Neutrophil (primary cell): ENCODE measurements around the gene FAM32A.
A peak's percentile ranks its signal among the peaks of the same experiment; 100 is the strongest.

Experiments
- H3K27ac ChIP-seq: fragments of 200-600 bp; sonication (generic); 2 replicates; pipeline ENCODE4 v1.5.1; 2016; ENCODE audit warnings: mild to moderate bottlenecking, moderate library complexity
- H3K27me3 ChIP-seq: fragments of 200-600 bp; sonication (generic); 2 replicates; pipeline ENCODE4 v1.6.0; 2016; ENCODE audit warnings: mild to moderate bottlenecking
- H3K36me3 ChIP-seq: fragments of 200-600 bp; sonication (generic); 2 replicates; pipeline ENCODE4 v1.5.1; 2017
- H3K4me1 ChIP-seq, 2 experiments: fragments of 200-600 bp in 1 of 2; sonication (generic) in 1 of 2; 1 replicate in 1 of 2; 2 replicates in 1 of 2; pipeline versions ENCODE4 v1.5.1 to v1.6.1; 2013 to 2016; ENCODE audit warnings: low read depth in 1 of 2, low read length in 1 of 2, mild to moderate bottlenecking in 1 of 2, moderate library complexity in 1 of 2; ENCODE audit not compliant: control insufficient read depth in 1 of 2, insufficient read depth in 1 of 2
- H3K4me3 ChIP-seq, 2 experiments: fragments of 200-600 bp in 1 of 2; sonication (generic) in 1 of 2; 1 replicate in 1 of 2; 2 replicates in 1 of 2; pipeline ENCODE4 v1.5.1; 2013 to 2016; ENCODE audit warnings: low read depth in 1 of 2, low read length in 1 of 2, mild to moderate bottlenecking in 1 of 2, moderate library complexity in 1 of 2
- H3K9me3 ChIP-seq: fragments of 200-600 bp; sonication (generic); 2 replicates; pipeline ENCODE4 v1.5.1; 2016
- CTCF ChIP-seq: fragments of 200-600 bp; sonication (generic); IDR thresholded peaks from 2 replicates; pipeline ENCODE4 v1.5.1; 2016; ENCODE audit warnings: antibody characterized with exemption

Gene FAM32A

GRCh38 chr19:16153582-16154336 lies 31.5 kb upstream of the FAM32A start:
- H3K4me3 ChIP-seq: no peak overlapping the region
- peaks cover 48 to 55% of the 10 kb centered on the region in 2 experiments for H3K4me1 ChIP-seq
- no peaks in the 10 kb centered on the region for H3K9me3 ChIP-seq
- no peaks in the 10 kb centered on the region for H3K27me3 ChIP-seq
- no peak for TF ChIP-seq CTCF
- peaks cover 100% of the 10 kb centered on the region for H3K36me3 ChIP-seq
- peak overlapping the region; percentile 10 for H3K27ac ChIP-seq

- TF ChIP-seq CTCF: no peak
- Histone ChIP-seq H3K4me1 (peaks cover 40 to 47% of the 10 kb centered on the region in 2 experiments), H3K27ac (peak overlapping the region; percentile 61), H3K36me3 (peaks cover 96% of the 10 kb centered on the region), H3K9me3 (no peaks in the 10 kb centered on the region), H3K27me3 (no peaks in the 10 kb centered on the region), H3K4me3 (no peak overlapping the region)
Observed at GRCh38 chr19:16154557-16154956, 30.7 kb upstream of the FAM32A start.

DNA sequence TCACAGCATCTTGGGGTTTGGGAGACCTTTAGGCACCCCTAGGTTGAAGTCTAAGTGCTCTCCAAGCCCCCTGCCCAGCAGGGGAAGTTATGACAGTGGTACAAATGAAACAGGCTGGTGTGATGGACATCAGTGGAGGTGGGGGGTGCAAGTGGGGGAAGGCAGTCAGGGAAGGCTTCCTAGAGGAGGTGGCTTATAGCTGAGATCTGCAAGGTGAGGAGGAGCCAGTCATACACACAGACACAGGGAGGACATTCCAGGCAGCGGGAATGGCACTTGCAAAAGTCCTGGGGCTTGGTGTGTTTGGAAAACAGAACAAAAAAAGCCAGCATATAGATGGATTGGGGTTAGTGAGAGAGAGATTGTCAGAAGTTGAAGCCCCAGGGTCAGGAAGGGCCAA lies 30.1 kb upstream of the FAM32A start:
- peak overlapping the region; percentile 61 for H3K27ac ChIP-seq
- TF ChIP-seq CTCF: no peak
- H3K36me3 ChIP-seq: peaks cover 90% of the 10 kb centered on the region
- peaks cover 35 to 42% of the 10 kb centered on the region in 2 experiments for H3K4me1 ChIP-seq
- H3K4me3 ChIP-seq: no peak overlapping the region
- H3K27me3 ChIP-seq: no peaks in the 10 kb centered on the region
- H3K9me3 ChIP-seq: no peaks in the 10 kb centered on the region

DNA sequence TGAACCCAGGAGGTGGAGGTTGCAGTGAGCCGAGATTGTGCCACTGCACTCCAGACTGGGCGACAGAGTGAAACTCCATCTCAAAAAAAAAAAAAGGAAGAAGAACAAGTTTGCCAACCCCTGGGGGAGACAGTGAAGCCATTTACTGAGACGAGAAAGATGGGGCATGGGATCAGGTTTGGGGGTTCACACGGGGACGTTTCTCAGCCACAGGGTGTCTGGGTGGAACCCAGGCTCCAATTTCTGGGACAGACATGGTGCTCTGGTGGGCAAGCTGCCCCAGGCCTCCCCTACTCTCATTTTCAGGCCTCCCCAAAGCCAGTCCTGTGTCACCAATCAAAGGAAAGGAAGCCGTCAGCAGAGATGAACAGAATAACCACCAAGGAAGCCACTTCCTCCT lies 28.3 kb upstream of the FAM32A start:
- TF ChIP-seq CTCF: no peak
- Histone ChIP-seq H3K27ac (peak overlapping the region; percentile 61), H3K9me3 (no peaks in the 10 kb centered on the region), H3K36me3 (peaks cover 77% of the 10 kb centered on the region), H3K4me1 (peaks cover 19 to 27% of the 10 kb centered on the region in 2 experiments), H3K4me3 (no peak overlapping the region), H3K27me3 (no peaks in the 10 kb centered on the region)

DNA sequence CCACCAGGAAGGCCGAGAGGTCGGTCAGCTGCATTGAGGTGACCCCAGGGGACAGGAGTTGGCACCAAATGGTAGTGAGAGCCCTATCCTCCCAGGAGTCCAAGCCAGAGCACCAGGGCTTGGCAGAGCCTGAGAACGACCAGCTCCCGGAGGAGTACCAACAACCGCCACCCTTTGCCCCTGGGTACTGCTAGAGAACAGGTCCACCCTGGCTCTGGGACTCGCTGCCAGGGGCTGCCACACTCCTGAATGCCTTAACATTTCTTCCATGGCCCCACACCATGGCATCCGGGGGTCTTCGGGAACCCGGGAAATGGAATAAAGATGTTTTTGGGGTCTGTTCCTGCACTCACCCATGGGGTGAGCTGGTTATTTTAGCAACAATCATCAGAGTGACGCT lies 27.6 kb upstream of the FAM32A start:
- no peak overlapping the region for H3K4me3 ChIP-seq
- peaks cover 70% of the 10 kb centered on the region for H3K36me3 ChIP-seq
- no peak for TF ChIP-seq CTCF
- H3K4me1 ChIP-seq: peaks cover 19 to 24% of the 10 kb centered on the region in 2 experiments
- H3K27ac ChIP-seq: peak overlapping the region; percentile 61
- H3K9me3 ChIP-seq: no peaks in the 10 kb centered on the region
- no peaks in the 10 kb centered on the region for H3K27me3 ChIP-seq
